ENCODE measurements around the gene ERBB4.

DNA sequence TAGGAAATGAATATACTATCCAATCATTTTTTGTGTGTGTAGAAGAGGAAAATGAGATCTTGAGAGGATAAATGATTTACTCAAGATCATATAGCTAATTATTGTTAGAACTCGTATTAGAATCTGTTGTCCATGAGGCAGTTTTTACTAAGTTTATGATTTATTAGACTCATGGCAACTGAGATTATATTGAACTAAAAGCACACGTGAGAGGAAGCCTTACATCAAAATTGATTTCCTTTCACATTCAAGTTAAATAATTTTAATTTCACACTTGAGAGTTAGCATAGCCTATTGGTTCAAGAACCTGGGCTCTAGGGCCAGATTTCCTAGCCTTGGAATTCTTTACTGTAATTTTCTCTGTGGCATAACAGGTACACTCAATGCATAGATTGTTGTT lies 552.3 kb downstream of the ERBB4 start:
- TF ChIP-seq POLR2A (IDR thresholded peaks at IDR 0.05), result no peak
- no peak for TF ChIP-seq CTCF (IDR thresholded peaks at IDR 0.05)

Data from uterus (tissue), 2 donors.